ENCODE results near the gene MCF2L2. TPM values are rescaled to one million over a fixed set of nuclear protein-coding genes. Genes with fewer than 3 reads are reported as not detected.

MCF2L2 gene
- total and polyA plus RNA-seq, 9 of the 15 experiments (the other 6 are each of a cell fraction or from before 2014, with no cell fraction given): 0.56 to 4.2 (median 3.0) TPM

DNA sequence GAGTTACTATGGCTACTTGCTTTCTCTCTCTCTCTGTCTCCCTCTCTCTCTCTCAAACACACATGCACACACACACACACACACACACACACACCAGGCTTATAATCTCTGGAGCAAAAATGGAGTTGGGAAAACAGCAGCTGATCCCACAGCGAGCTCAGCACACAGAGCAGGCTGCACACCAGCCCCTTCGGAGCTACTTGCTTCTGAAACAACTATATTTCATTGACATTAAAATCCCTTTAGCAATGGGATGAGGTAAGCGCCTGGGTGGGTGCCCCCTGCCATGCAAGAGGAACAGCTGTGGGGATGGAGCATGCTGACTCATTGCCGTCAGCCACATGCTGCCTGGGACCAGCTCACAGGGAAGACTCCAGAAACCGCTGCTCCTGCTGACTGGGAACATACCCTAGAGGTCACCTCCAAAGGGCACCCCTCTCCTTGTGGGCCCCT, 129.7 kb downstream of the MCF2L2 start (continued):
- peak; percentile 72 for TF ChIP-seq MGA (IDR thresholded peaks at IDR 0.05)
- TF ChIP-seq COPS2 (conservative IDR thresholded peaks at IDR 0.05): no peak
- TF ChIP-seq, protein P1, sequence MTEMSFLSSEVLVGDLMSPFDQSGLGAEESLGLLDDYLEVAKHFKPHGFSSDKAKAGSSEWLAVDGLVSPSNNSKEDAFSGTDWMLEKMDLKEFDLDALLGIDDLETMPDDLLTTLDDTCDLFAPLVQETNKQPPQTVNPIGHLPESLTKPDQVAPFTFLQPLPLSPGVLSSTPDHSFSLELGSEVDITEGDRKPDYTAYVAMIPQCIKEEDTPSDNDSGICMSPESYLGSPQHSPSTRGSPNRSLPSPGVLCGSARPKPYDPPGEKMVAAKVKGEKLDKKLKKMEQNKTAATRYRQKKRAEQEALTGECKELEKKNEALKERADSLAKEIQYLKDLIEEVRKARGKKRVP (CRISPR knock-in tag; IDR thresholded peaks at IDR 0.05): no peak
- TF ChIP-seq ZEB2 (IDR thresholded peaks at IDR 0.05): no peak
- no peak for TF ChIP-seq ZNF609 (CRISPR knock-in tag; IDR thresholded peaks at IDR 0.05; ENCODE audit: borderline replicate concordance)
- no peak for TF ChIP-seq PATZ1 (CRISPR knock-in tag; IDR thresholded peaks at IDR 0.05; ENCODE audit: borderline replicate concordance)
- no peak for TF ChIP-seq ZNF584 (CRISPR knock-in tag; IDR thresholded peaks at IDR 0.05; ENCODE audit: low read depth)
- TF ChIP-seq ZNF274 (IDR thresholded peaks at IDR 0.05; ENCODE audit: borderline replicate concordance, low read depth, low read length): no peak
